Mononuclear cell (primary cell): ENCODE results near the gene AGMO. TPM values are rescaled to one million over a fixed set of nuclear protein-coding genes. Genes with fewer than 3 reads are reported as not detected.

Experiments used
- H3K27me3 ChIP-seq: 2 replicates; pipeline ENCODE4 v1.6.0; 2011; ENCODE audit warnings: low read length, control low read depth; ENCODE audit not compliant: insufficient read depth
- H3K4me1 ChIP-seq: 2 replicates; pipeline ENCODE4 v1.5.1; 2011; ENCODE audit warnings: mild to moderate bottlenecking, low read length, control low read depth; ENCODE audit not compliant: insufficient read depth
- H3K4me3 ChIP-seq: 2 replicates; pipeline ENCODE4 v1.5.1; 2011; ENCODE audit warnings: mild to moderate bottlenecking, low read length, moderate library complexity
- H3K9me3 ChIP-seq: 2 replicates; pipeline ENCODE4 v1.5.1; 2011; ENCODE audit warnings: low read depth, mild to moderate bottlenecking, control low read depth, low read length
- total RNA-seq: library from RNA; depleted of rRNA; stranded (reverse); fragments of >200 nt; gene quantifications from one replicate; pipeline ENCODE4 v1.2.3, GENCODE V29; 2012

AGMO gene
- total RNA-seq, 1 donor, result not detected

DNA sequence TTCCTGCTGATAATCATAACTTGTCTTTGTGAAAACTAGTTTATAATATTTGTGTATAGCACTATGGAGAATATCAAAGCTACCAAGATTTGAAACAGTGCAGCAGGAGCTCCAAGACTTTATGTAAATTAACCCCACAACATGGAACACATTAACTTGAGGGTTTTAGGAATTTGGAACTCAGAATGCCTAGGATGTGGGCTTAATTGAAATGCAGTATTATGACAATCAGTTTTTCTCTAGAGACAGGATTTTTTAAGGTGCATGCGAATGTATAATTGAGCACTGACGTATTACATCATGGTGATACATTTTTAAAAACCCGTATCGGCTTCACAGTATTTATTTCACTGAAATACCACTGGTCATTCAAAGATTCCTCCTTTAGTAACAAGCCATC is 346.2 kb downstream of the AGMO start:
- Histone ChIP-seq H3K9me3 (no peaks in the 10 kb centered on the region), H3K4me1 (no peaks in the 10 kb centered on the region), H3K4me3 (no peak overlapping the region), H3K27me3 (no peaks in the 10 kb centered on the region)

DNA sequence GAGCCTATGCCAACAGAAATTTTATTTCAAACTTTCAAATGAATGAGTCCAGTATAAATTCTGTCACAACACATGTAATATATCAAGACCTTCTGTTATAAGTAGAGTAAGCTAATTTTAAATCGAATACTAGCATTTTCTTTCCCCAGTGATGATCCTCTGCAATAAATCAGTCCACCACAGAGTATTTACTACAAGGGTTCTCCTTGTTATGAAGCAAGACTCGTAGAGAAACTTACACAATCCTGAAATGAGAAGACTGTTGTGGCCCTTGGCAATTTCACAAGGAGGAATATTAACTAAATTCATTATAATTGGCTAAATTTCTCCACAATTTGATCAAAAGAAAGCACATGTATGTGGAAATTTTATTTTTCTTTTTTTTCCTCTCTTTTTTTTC is 346.8 kb downstream of the AGMO start:
- Histone ChIP-seq H3K4me3 (no peak overlapping the region), H3K27me3 (no peaks in the 10 kb centered on the region), H3K9me3 (no peaks in the 10 kb centered on the region), H3K4me1 (no peaks in the 10 kb centered on the region)

DNA sequence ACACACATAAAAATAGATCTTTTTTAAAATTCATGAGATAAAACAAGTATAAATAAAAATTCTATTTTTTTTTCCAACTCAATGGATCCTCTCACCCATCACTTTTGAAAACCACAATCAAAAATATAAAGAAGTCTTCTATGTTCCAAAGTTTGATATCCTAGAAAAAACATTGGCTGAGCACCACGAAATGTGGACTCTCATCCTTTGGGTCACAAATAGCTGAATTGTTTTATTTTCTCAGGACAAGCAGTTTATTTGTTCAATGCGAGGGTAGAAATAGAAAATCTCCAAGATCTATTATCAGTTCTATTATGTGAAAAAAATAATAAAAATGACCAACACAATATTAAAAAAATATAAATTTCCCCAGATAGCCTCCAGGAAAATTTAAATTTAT is 348.7 kb downstream of the AGMO start:
- Histone ChIP-seq H3K4me1 (no peaks in the 10 kb centered on the region), H3K4me3 (no peak overlapping the region), H3K27me3 (no peaks in the 10 kb centered on the region), H3K9me3 (no peaks in the 10 kb centered on the region)

DNA sequence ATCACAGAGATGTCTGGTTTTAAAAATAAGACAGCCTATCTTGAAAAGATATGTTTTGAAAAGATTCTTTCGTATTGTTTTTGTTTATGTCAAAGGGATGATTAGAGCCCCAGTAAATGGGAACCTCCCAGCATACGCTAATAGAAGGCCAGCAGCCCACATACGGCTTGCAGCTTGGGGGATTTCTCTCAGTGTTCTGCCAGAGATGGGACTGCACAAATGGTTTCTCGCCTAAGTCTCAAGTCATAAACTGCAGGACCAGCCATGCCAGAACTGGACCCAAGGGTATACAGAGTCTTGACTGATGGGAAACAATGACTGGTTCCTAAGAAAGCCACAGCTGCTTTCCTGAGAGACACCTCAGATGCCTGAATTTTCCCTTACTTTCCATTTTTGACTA is 352.4 kb downstream of the AGMO start:
- Histone ChIP-seq H3K4me1 (no peaks in the 10 kb centered on the region), H3K27me3 (no peaks in the 10 kb centered on the region)

DNA sequence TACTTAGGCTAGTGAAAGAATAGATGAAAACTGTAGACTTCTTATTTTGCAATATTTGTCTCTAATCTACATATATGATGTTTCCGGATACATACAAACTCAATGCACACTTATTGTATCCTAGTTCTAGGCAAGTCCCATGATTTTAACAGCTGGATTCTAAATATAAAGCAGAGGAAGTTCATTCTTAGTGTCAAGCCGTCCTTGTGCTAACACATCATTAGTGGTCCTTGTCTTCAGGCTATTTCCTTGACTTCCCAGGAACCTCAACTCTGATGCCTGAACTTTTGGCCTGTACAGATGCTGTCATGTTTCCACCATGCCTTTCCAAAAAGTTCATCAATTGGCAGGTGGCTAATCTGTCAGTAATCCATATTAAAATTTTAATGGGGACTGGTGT is 357.4 kb downstream of the AGMO start:
- H3K9me3 ChIP-seq, result no peaks in the 10 kb centered on the region

More for the DNA sequence above, 352.4 kb downstream of the AGMO start:
- H3K9me3 ChIP-seq, result no peaks in the 10 kb centered on the region
- no peak overlapping the region for H3K4me3 ChIP-seq

DNA sequence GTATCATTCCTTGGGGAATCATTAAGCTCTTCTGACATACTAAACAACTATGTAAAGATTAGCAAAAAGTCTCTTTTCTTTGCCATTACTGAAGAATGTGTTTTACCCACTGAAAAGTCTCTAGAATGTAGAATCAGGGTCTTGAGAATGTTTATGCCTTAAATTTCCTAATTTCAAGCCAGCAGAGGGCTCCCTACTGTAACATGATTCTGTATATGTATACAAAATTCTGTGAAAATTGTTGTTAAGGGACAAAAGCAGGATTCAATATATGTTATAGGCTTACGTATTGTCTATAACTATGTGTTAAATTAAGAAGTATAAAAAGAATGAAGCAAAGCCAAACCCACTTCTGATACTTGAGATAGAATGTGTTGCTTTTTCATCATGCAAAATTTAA is 362.3 kb downstream of the AGMO start:
- no peak overlapping the region for H3K4me3 ChIP-seq

More for the DNA sequence above, 357.4 kb downstream of the AGMO start:
- Histone ChIP-seq H3K4me3 (no peak overlapping the region), H3K4me1 (no peaks in the 10 kb centered on the region), H3K27me3 (no peaks in the 10 kb centered on the region)

DNA sequence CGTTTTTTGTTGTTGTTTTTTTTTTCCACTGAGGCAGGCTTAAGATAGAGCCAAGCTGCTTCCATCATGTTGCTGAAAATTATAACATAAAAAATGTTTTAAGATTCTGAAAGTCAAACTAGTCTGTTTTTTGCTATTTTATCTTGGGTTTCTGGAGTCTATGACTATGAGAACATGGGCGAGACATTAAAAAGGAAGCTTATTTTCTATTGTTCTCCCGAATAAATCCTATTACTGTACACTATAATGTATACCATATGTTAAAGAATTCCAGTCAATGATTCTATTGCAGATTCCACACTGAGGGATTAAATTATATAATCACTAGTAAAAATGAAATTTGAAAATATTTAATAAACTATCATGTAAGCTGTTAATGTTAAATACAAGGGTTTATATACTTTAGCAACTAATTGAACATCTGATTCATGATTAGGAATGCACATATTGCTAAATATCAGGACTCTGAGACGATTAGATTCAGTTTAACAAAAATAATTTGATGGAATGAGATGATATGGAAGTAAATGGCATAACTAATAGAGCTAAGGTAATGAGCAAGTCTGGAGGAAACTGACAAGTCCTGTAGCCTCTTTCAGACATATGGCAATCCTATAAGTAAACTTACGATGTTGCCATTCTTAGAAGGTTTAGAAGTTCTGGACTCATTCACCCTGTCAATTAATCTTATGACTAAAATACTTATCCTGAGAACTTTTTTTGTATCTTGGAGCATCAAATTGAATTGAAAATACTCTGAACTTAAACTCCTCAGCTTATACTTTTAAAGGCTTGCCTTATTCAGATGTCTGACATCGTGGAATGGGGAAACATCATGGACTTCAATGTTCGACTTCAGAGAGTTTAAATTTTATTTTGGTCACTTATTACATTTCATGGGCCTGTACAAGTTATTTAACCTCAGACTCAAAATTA is 364.5 kb downstream of the AGMO start:
- H3K9me3 ChIP-seq, result no peaks in the 10 kb centered on the region
- H3K4me3 ChIP-seq, result no peak overlapping the region
- no peaks in the 10 kb centered on the region for H3K4me1 ChIP-seq
- no peaks in the 10 kb centered on the region for H3K27me3 ChIP-seq

More for the DNA sequence above, 362.3 kb downstream of the AGMO start:
- Histone ChIP-seq H3K27me3 (no peaks in the 10 kb centered on the region), H3K4me1 (no peaks in the 10 kb centered on the region), H3K9me3 (no peaks in the 10 kb centered on the region)

DNA sequence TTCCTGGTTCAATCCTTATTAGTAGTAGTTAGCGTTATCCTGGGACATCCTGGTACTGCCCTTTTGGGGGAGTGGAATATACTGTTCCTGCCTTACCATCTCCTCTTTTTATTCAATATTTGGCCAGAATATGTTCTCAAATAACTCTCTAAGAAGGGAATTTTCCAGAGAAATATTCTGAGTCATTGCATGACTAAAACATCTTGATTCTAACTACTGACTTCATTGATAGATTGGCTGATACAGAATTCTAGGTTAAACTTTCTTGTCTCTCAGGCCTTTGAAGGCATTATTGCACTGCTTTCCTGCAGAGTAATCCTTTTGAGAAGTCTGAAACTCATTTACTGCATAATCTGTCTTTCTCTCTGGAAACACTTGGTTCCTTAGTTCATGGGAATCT is 383.8 kb downstream of the AGMO start:
- Histone ChIP-seq H3K9me3 (no peaks in the 10 kb centered on the region), H3K4me1 (no peaks in the 10 kb centered on the region), H3K4me3 (no peak overlapping the region), H3K27me3 (no peaks in the 10 kb centered on the region)

DNA sequence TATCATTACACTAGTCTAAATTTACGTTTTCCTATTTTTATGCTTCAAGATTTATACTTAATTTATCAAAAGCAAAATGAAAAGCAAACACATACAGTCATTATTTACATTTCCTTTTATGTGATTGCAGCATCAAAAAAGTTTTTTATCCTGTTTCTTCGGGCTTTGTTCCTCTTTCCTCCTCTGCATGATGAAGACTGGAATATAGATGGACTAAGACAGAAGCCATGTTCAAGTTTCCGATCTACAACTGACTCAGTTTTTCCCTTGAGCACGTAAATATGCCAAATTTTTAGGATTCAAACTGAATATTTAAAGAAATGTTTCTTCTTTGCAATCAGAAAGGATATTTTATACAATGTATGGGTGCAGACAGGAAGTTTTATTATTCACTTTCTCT is 385.7 kb downstream of the AGMO start:
- Histone ChIP-seq H3K9me3 (no peaks in the 10 kb centered on the region), H3K4me3 (no peak overlapping the region), H3K27me3 (no peaks in the 10 kb centered on the region), H3K4me1 (no peaks in the 10 kb centered on the region)

DNA sequence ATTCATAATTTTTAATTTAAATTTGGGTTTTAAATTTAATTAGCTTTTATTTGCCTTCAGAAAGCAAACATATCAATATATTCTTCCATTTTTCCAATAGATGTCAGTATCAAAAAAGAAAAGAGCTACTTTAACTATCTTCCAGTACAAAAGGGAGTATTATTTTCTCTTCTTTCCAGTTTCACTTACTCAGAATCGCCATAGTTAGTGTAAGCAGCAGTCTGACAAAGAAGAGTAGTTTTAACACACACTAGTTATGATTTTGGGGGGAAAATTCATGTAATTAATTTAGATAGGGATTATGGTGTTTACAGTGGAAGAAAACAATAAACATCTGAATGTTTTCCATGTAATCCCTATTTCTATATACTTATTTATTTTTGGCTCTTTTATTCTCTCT is 386.7 kb downstream of the AGMO start:
- no peaks in the 10 kb centered on the region for H3K27me3 ChIP-seq
- no peak overlapping the region for H3K4me3 ChIP-seq

DNA sequence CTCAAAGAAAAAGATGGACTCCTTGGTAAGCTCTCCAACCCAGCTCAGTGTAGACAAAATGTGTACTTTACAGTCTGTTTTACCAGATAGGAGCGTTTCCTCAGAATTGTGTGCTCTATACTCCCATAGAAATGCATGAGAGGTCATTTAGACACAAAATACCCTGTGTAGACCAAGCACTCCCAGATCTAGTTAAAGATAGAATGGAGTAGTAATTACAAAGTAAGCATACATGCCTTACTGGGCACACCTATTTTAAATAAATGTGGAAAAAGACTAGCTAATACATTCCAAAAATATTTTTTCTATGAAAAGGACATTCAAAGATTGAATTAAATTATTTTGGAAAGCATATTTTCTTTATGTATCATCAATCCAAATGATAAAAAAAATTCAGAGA is 387.3 kb downstream of the AGMO start:
- Histone ChIP-seq H3K4me1 (no peaks in the 10 kb centered on the region), H3K4me3 (no peak overlapping the region), H3K9me3 (no peaks in the 10 kb centered on the region), H3K27me3 (no peaks in the 10 kb centered on the region)

More for the DNA sequence above, 386.7 kb downstream of the AGMO start:
- Histone ChIP-seq H3K9me3 (no peaks in the 10 kb centered on the region), H3K4me1 (no peaks in the 10 kb centered on the region)

DNA sequence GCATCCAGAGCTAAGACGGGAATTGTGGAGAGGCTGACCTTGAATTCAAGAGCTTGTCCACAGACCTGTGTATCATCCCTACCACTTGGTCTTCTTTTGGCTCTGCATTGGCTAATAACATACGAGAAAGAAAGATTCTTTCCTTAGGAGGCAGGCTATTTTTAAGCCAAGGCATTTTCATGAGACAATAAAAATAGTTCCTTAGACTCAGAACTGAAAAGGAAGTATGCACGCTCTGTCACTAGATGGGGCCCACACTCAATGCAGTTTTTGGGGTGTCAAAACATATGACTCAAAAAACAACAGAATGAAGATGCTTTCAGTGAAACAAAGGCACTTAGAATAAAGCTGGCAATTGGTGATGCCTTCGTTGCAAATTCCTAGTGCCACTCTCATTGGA is 393.3 kb downstream of the AGMO start:
- no peaks in the 10 kb centered on the region for H3K4me1 ChIP-seq
- no peaks in the 10 kb centered on the region for H3K27me3 ChIP-seq
- H3K9me3 ChIP-seq, result no peaks in the 10 kb centered on the region
- no peak overlapping the region for H3K4me3 ChIP-seq

DNA sequence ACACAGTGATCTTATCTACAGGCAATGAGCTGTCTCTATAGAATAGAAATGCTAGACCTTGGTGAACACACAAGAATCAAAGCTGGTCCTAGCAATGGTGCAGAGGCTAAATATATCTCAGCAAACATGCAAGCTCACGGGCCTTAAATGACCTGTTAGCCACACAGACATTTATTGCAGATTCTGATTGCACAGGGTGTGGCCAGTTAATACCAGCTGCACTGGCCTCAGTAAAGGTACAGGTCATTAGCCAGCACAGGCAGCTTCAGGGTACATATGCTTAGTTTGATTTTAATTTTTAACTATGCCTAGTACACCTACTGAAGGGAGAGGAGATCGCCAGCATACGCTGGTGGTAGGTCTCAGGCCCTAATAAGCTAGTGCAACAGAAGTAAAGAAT is 393.9 kb downstream of the AGMO start:
- H3K4me3 ChIP-seq, result no peak overlapping the region
- H3K27me3 ChIP-seq, result no peaks in the 10 kb centered on the region
- no peaks in the 10 kb centered on the region for H3K9me3 ChIP-seq
- H3K4me1 ChIP-seq, result no peaks in the 10 kb centered on the region

DNA sequence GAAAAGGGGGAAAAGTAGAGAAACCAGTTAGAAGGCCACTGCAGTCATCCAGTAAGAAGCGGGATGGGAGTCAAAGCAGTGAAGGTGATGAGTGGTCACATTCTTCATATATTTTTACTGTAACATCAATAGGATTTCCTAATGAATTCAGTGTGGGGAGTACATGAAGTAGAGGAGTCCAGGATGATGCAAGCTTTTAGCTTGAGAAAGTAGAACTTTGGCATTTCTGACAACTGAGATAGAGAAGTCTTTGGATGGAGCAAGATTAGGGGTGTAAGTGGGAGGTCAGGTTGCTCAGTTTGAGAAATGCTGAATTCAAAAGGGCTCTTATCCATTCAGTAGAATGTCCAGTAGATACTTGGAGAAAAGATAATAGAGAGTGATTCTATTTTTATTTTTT is 395.2 kb downstream of the AGMO start:
- Histone ChIP-seq H3K4me3 (no peak overlapping the region), H3K27me3 (no peaks in the 10 kb centered on the region), H3K9me3 (no peaks in the 10 kb centered on the region), H3K4me1 (no peaks in the 10 kb centered on the region)

DNA sequence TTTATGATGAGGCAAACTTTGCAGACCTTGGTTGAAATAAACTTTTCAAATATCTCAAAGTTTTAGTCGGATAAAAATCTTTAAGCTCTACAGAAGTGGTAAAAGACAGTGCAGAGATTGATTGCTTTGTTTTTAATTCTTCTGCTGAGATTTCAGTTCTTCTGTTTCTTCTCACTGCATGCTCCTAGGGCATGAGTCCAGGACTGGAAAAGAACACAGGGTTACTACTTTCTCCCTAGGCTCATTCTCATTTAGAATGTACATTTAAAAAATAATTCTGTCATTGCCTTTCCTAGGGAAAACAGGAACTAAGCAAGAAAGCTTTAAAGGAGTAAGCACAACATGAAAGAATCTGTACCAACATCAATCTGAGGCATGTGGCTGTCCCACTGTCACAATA is 402.6 kb downstream of the AGMO start:
- Histone ChIP-seq H3K9me3 (no peaks in the 10 kb centered on the region), H3K4me1 (no peaks in the 10 kb centered on the region), H3K4me3 (no peak overlapping the region), H3K27me3 (no peaks in the 10 kb centered on the region)
